ENCODE data around the gene PSAPL1. TPM values are rescaled to one million over a fixed set of nuclear protein-coding genes. Genes with fewer than 3 reads are reported as not detected.

Gene PSAPL1
- total RNA-seq, 1 donor = not detected

- no peak for DNase-seq (ENCODE audit: low read depth in 2 of 3, low spot score in 2 of 3)
These were observed 13.2 kb downstream of the PSAPL1 start for GRCh38 chr4:7421356-7422150.

DNA sequence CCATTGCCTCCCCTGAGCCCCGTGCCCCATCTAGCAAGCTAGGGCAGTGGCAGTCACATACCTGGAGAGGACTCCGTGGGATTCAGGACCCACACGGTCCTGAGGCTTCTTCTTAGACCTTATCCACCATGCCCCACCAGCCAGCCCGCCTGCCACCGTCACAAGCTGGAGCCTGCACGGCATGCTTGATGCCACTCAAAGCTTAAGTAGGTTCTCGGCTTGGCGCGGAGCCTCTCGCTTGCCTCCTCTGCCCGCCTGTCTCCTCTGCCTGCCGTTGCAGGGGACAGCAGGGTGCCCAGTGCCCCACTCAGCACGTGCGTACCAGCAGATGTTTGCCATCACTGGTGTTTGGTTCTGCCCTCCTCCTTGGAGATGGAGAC lies 14.1 kb downstream of the PSAPL1 start:
- no peak for DNase-seq (ENCODE audit: low read depth in 2 of 3, low spot score in 2 of 3)

DNA sequence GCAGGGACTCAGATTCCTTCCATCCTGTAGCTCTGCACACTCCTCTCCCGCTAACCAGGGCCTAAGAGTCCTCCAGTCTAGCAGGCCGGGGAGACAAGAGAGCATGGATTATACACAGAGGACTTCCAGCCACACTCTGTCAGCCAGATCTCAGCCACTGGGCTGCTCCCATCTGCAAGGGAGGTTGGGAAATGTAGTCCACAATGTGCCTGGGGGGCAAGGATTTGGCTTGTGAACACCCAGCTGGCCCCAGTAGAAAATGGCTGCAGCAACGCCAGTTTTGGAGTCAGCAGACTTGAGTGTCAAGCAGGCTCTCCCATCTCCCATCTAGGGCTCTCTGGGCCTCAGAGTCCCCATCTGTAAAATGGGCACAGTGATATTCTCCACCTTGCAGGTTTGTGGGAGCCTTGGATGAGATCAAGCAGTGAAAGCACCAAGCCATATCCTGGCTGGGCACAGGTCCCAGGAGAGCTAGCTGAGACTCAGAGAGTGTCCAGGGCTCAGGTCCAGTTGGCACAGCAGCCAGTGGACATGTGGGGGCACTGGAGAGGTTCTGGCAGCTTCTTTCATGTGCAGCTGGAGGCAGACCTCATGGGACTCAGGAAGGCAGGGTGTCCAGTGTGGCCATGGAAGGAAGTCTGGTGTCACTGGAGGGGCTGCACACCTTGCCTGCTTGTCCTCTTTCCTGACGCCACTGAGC lies 14.6 kb downstream of the PSAPL1 start:
- DNase-seq (ENCODE audit: low read depth in 2 of 3, low spot score in 2 of 3) = no peak

DNA sequence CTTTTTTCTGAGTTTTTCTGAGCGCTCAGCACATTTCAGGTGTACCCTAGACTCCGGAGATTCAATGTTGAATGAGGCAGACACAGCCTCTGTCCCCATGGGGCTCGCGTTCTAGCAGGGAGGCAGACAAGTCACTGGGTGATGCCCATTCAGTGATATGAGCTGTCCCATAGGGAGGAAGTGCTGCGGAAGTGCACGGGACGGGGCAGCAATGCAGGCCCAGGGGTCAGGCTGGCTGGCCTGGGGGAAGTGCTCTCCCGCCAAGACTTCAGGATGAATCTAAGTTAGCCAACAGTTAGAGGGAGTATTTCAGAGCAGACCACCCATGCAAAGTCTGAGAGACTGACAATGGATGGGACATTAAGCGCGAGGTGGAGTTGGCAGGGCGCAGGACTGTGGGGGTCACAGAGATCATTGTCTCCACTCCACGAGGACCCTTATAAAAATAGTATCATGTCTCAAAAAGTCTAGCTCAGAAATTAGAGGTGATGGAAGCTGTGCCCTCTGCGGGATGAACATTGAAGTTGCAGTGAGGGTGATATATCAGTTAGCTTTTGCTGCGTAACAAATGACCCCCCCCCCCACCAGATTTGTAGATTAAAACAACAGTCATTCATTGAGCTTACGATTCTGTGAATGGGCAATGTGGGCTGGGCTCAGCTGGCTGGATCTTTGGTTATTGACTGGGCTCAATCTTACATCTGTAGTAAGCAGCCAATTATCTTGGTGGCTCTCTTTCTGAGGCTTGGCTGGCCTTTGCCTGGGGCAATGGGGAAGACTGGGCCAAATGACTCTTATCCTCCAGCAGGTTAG lies 16.4 kb downstream of the PSAPL1 start:
- no peak for DNase-seq (ENCODE audit: low read depth in 2 of 3, low spot score in 2 of 3)

- DNase-seq (ENCODE audit: low read depth in 2 of 3, low spot score in 2 of 3) = no peak
These were observed 17.1 kb downstream of the PSAPL1 start for GRCh38 chr4:7417639-7418038.

- no peak for DNase-seq (ENCODE audit: low read depth in 2 of 3, low spot score in 2 of 3)
These were observed 17.8 kb downstream of the PSAPL1 start for GRCh38 chr4:7416745-7417432.

DNA sequence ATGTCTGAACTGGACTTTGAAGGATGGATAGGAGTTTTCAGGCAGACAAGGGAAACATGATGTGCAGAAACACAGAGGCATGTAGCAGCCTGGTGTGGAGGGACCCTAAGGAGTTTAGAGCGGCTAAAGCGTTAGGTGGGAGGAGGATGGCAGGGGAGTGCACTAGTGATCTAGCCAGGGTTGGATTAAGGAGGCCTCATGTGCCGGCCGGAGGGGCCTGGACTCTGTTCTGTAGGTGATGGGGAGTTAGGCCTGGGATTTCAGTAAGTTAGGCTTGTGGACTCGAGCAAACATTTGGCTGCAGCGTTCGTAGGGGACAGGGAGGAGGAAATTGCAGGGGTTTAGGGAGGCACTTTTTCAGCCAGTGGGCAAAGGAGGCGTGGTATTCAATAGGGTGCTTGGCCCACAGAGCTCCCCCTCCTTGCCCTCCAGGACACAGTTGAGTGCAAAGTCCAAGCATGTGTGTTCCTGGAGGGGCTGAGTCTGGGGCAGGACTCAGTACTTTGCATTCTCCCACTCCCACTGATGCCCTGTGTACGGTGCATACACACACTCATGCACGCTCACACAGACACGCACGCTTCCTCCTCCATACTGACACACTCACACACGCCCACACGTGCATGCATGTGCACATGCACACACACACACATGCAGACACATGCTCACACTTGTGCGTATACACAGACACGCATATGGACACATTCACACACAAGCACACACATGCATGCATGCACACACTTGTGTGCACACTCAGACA lies 18.6 kb downstream of the PSAPL1 start:
- no peak for DNase-seq (ENCODE audit: low read depth in 2 of 3, low spot score in 2 of 3)

DNA sequence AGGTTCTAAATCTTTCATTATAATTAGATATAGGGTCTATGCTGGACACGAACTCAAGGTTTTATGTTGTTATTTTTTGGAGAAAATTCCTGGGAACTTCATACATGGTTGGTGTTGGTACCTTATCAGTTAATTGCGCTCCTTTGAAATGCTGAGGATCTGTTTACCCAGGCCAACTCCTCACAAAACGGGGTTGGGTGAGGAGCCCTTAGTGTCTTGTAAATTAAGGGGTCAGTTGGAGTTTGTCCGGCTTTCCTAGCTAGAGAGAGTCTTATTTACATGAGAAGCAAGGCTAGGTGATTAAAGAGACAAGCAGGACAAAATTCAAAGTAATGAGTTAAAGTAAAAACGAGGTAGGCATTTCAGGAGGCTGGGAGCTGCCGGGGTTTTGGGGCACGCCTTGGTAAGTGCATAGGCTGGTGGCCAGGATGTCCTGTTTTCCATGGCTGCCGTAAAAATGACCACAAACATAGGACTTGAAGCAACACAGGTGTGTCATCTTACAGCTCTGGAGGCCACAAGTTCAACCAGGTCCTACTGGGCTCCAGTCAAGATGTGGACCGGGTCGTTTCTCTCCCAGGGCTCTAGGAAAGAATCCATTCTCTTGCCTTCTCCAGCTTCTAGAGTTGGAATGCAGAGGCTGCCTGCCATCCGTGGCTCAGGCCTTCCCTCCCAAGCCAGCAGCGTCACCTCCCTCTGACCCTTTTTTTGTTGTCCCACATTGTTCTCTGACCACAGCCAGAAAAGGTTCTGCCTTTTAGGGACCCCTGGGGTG lies 19.8 kb downstream of the PSAPL1 start:
- DNase-seq (ENCODE audit: low read depth in 2 of 3, low spot score in 2 of 3) = no peak

DNA sequence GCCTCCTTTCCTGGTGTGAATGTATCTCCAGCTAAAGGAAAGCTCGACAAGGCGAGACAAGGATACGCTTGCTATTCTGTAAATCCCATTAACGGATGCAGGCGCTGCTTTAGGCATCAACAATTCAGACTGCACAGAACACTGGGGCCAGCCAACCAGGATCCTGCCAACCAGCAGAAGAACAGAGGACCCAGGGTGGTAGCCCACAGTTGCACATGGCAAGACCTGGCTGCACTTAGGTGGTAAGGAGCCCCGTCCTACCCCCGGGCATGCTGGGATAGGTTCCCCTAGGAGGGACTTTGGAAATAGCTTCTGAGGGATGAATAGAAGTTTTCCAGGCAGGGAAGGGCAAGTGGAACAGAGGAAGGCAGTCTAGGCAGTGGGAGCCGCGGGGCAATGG lies 20.7 kb downstream of the PSAPL1 start:
- DNase-seq (ENCODE audit: low read depth in 2 of 3, low spot score in 2 of 3) = no peak

- DNase-seq (ENCODE audit: low read depth in 2 of 3, low spot score in 2 of 3) = no peak
These were observed 22.2 kb downstream of the PSAPL1 start for GRCh38 chr4:7412554-7412912.

DNA sequence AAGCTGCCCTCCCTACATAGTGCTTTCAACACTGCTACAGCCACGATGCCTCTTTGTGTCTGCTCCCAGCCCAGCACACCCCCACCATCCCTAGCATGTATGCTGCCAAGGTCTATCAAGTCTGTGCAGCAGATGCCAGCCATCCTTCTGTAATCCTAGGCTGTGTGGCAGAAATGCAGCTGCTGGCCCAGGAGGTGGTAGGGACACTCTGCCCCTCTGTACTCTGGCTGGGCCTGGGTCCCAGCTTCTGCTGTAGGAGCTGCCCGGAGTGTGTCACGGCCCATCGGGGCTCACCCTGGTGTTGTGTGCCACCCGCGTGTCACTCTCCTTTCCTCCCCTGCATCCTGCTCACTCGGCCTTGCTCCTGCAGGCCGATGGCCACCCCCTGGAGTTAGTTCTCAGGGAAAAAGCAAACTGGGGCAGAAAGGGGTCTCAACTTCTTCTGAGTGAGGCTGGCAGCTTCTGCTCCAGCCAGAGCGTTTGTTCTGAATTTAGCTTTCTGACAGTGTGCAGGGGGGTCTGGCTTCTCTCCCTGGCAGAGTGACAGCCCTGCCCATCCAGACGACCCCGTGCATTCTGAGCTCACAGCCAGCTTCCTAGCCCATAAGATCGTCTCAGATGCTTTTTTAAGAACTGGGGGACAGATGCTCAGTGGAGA lies 22.7 kb downstream of the PSAPL1 start:
- DNase-seq (ENCODE audit: low read depth in 2 of 3, low spot score in 2 of 3) = no peak

GRCh38 chr4:7411491-7411890 lies 23.2 kb downstream of the PSAPL1 start:
- no peak for DNase-seq (ENCODE audit: low read depth in 2 of 3, low spot score in 2 of 3)

- no peak for DNase-seq (ENCODE audit: low read depth in 2 of 3, low spot score in 2 of 3)
These were observed 24.3 kb downstream of the PSAPL1 start for GRCh38 chr4:7410446-7410845.

DNA sequence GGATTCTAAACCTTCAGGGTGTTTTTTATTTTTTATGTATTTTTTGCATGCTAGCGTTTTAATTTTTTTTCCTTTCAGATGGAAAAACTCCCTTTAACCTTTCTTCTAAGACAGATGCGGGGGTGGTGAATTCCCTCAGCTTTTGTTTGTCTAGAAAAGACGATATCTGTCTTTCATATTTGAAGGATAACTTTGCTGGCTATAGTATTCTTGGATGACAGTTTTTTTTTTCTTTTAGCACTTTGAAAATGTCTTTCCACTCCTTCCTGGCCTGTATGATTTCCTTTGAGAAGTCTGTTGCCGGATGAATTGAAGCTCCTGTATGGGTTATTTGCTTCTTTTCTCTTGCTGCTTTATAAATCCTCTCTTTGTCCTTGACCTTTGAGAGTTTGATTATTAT lies 26.6 kb downstream of the PSAPL1 start:
- no peak for DNase-seq (ENCODE audit: low read depth in 2 of 3, low spot score in 2 of 3)

- no peak for DNase-seq (ENCODE audit: low read depth in 2 of 3, low spot score in 2 of 3)
These were observed 31.7 kb downstream of the PSAPL1 start for GRCh38 chr4:7403001-7403400.

DNA sequence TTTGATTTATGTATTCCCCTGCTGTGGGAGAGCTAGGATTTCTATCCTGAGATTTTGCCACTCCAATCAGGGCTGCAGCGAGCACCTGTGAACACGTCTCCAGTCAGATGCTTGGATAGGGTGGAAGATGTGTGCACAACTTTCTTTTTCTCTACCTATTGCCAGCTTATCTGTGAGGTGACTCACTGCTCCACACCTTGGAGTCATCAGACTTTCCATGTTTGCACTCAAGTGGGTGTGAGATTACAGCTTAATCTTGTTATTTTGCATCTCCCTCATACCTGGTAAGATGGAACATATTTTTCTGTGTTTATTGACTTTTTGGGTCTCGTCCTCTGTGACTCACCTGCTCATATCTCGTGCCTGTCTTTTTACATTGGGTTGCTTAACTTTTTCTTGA lies 32.2 kb downstream of the PSAPL1 start:
- no peak for DNase-seq (ENCODE audit: low read depth in 2 of 3, low spot score in 2 of 3)

GRCh38 chr4:7400671-7401298 lies 33.9 kb downstream of the PSAPL1 start:
- no peak for DNase-seq (ENCODE audit: low read depth in 2 of 3, low spot score in 2 of 3)

DNA sequence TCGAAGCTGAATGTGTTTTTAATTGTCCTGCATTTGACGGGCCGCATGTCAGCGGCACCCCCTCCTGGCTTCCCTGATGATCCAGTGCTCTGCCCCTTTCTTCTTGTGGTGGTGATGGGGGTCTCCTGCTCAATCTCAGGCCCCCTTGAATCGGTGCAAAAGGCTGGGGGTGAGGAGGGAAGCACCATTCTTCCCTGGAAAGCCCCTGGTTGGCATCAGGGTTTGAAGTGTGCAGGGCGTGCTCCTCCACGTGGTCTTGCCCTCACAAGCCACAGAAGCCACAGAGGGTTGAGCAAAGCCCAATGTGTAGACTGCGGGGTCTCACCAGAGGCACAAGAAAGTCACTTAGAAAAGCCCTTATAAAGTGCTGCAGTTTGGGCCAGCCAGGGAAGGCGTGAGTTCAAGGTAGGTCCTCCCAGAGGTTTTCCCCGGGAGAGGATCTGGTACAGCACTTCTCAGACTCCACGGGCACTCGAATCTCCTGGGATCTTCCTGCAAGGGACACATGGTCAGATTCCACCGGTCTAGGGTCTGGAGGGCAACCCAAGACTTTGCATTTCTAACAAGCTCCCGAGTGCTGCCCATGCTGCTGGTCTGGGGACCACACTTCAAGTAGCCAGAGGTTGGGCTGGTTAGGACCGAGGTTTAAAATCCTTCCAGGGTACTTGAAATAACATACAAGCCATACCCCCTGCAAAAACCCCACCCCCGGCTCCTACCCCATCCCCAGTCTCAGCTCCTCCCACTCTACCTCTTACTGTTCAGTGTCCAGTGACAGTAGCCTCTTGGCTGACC lies 35.1 kb downstream of the PSAPL1 start:
- DNase-seq (ENCODE audit: low read depth in 2 of 3, low spot score in 2 of 3) = no peak
